ENCODE results near the gene RPA1. TPM values are rescaled to one million over a fixed set of nuclear protein-coding genes. Genes with fewer than 3 reads are reported as not detected.

Gene RPA1
- total RNA-seq, 1 experiment from 2014 or later: 158 TPM

DNA sequence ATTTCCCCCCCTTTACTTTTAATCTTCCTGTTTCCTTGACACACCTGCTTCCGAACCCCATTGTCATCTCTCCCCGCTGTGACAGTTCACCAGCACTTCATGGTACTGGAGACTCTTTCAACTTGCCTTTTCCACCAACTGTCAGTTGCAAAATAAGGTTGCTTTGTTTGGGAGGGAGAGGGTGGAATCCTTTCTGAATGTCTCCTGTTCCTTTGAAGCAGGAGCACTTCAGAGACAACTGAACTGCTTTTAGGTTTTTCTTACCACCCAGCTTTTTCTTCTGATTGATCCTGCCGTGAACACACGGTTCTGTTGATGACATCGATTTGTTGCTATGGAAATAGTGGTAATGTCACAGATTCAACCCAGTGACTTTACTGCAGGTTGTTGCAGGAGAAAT lies 42.0 kb downstream of the RPA1 start:
- no peaks in the 10 kb centered on the region for H3K27me3 Mint-ChIP-seq (ENCODE audit: low read depth)
- H3K4me3 Mint-ChIP-seq: no peak overlapping the region
- H3K27ac Mint-ChIP-seq: no peak overlapping the region
- POLR2A ChIA-PET: no interaction called here
- CTCF ChIA-PET: interaction anchor here (0.6 to 0.7 kb wide), 2 partner anchors 10 to 158 kb away, joined by 3 read pairs; no protein-coding TSS in a partner anchor
- peaks cover 37% of the 10 kb centered on the region for H3K36me3 Mint-ChIP-seq
- TF ChIP-seq ZNF416 (CRISPR knock-in tag; IDR thresholded peaks at IDR 0.05) (no peak), NFYB (CRISPR knock-in tag; conservative IDR thresholded peaks at IDR 0.05; ENCODE audit: low read depth) (no peak), PRRX2 (CRISPR knock-in tag; IDR thresholded peaks at IDR 0.05) (no peak), CDX4 (CRISPR knock-in tag; IDR thresholded peaks at IDR 0.05; ENCODE audit: borderline replicate concordance) (no peak), PRDM15 (CRISPR knock-in tag; IDR thresholded peaks at IDR 0.05) (no peak), ZNF317 (CRISPR knock-in tag; IDR thresholded peaks at IDR 0.05; ENCODE audit: borderline replicate concordance, low read depth) (no peak), GTF2I (CRISPR knock-in tag; conservative IDR thresholded peaks at IDR 0.05) (no peak), ZBTB21 (CRISPR knock-in tag; IDR thresholded peaks at IDR 0.05; ENCODE audit: borderline replicate concordance) (no peak), ZNF263 (CRISPR knock-in tag; IDR thresholded peaks at IDR 0.05; ENCODE audit: low read depth) (no peak), ZNF121 (CRISPR knock-in tag; IDR thresholded peaks at IDR 0.05) (no peak), GABPB1 (CRISPR knock-in tag; IDR thresholded peaks at IDR 0.05) (no peak)
- TF ChIP-seq, protein P1, sequence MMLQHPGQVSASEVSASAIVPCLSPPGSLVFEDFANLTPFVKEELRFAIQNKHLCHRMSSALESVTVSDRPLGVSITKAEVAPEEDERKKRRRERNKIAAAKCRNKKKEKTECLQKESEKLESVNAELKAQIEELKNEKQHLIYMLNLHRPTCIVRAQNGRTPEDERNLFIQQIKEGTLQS (CRISPR knock-in tag; conservative IDR thresholded peaks at IDR 0.05): no peak
- TF ChIP-seq, protein P2, sequence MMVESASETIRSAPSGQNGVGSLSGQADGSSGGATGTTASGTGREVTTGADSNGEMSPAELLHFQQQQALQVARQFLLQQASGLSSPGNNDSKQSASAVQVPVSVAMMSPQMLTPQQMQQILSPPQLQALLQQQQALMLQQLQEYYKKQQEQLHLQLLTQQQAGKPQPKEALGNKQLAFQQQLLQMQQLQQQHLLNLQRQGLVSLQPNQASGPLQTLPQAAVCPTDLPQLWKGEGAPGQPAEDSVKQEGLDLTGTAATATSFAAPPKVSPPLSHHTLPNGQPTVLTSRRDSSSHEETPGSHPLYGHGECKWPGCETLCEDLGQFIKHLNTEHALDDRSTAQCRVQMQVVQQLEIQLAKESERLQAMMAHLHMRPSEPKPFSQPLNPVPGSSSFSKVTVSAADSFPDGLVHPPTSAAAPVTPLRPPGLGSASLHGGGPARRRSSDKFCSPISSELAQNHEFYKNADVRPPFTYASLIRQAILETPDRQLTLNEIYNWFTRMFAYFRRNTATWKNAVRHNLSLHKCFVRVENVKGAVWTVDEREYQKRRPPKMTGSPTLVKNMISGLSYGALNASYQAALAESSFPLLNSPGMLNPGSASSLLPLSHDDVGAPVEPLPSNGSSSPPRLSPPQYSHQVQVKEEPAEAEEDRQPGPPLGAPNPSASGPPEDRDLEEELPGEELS (CRISPR knock-in tag; IDR thresholded peaks at IDR 0.05): no peak
- H3K4me1 Mint-ChIP-seq: no peaks in the 10 kb centered on the region
- ATAC-seq (no peak), DNase-seq (ENCODE audit: low spot score) (no peak)
- H3K9me3 Mint-ChIP-seq: no peaks in the 10 kb centered on the region

DNA sequence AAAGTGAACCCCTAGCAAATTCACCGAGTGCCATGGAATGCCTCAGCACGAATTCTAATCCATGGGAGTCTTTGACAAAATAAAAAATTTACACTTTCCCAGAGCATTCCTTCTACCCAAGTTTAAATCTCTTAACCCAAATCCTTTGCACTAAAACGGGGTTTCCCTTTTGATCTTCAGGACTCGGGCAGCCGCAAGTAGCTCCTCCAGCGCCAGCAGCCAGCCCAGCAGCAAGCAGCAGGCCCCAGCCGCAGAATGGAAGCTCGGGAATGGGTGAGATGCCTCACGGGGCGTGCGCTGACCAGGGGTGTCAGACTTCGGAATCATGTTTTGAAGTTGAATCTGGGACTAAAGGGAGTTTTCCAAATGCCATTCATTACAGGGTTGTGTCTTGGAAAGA lies 42.4 kb downstream of the RPA1 start:
- Mint-ChIP-seq H3K36me3 (peaks cover 39% of the 10 kb centered on the region), H3K4me3 (no peak overlapping the region), H3K27ac (no peak overlapping the region), H3K4me1 (no peaks in the 10 kb centered on the region), H3K27me3 (ENCODE audit: low read depth) (no peaks in the 10 kb centered on the region), H3K9me3 (no peaks in the 10 kb centered on the region)
- DNase-seq (ENCODE audit: low spot score): no peak
- no peak for ATAC-seq
- no peak for TF ChIP-seq ZNF121 (CRISPR knock-in tag; IDR thresholded peaks at IDR 0.05)
- TF ChIP-seq, protein P3, sequence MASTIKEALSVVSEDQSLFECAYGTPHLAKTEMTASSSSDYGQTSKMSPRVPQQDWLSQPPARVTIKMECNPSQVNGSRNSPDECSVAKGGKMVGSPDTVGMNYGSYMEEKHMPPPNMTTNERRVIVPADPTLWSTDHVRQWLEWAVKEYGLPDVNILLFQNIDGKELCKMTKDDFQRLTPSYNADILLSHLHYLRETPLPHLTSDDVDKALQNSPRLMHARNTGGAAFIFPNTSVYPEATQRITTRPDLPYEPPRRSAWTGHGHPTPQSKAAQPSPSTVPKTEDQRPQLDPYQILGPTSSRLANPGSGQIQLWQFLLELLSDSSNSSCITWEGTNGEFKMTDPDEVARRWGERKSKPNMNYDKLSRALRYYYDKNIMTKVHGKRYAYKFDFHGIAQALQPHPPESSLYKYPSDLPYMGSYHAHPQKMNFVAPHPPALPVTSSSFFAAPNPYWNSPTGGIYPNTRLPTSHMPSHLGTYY (CRISPR knock-in tag; IDR thresholded peaks at IDR 0.05): no peak
- no peak for TF ChIP-seq ESRRA (CRISPR knock-in tag; IDR thresholded peaks at IDR 0.05; ENCODE audit: borderline replicate concordance)
- TF ChIP-seq CREB1 (CRISPR knock-in tag; IDR thresholded peaks at IDR 0.05): no peak
- no peak for TF ChIP-seq AFF4 (CRISPR knock-in tag; IDR thresholded peaks at IDR 0.05; ENCODE audit: borderline replicate concordance)
- no peak for TF ChIP-seq ZNF232 (CRISPR knock-in tag; IDR thresholded peaks at IDR 0.05)
- POLR2A ChIA-PET: no interaction called here
- CTCF ChIA-PET: interaction anchor here (0.6 kb wide), 1 partner anchor 10 kb away, joined by 3 read pairs; no protein-coding TSS in a partner anchor

Data from WTC11 (cell line).